NCI-H510A (cell line): Measurements from ENCODE around the gene DAB2.

Source experiments
- DNase-seq: peaks from one replicate; lab custom pipeline; 2025; lab: John Stamatoyannopoulos, UW

The DAB2 gene

GRCh38 chr5:39381376-39381775 lies 43.4 kb downstream of the DAB2 start:
- no peak for DNase-seq

DNA sequence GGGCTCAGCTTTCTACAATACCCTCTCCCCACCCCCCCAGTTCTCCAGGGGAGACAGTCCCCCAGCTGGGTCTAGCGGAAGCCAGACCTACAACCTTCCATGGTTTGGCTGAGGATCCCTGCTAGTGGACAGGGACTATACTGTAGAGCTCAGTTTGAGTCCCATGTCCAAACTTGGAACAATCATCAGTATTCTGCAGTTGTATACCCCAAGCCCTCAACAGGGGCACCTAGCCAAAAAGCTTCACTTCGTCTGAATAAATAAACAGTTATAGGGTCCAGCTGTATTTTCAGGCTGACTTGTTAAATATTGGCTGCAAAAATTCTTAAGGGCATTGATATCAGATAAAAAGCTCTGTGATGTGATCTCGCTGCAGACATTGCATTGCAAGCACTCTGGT lies 45.1 kb downstream of the DAB2 start:
- no peak for DNase-seq

DNA sequence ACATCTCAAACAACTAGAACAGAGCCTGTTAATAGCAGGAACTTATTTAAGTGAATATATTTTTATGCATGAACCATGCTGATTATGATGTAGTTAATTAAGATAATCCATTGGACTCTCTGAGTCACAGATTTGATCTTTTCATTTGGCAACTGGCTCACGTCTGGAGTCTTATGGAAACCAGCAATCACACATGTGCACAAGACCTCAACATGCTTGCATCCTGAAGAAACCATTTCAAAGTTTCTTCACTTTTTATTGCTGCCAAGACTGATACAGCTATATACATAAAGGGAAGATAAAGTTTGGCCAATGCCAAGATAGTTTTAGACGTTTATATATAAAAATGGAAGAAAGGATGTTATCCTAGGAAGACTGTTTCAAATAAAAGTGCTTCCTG lies 47.2 kb downstream of the DAB2 start:
- DNase-seq = no peak

GRCh38 chr5:39376293-39376714 lies 48.5 kb downstream of the DAB2 start:
- DNase-seq = no peak

- DNase-seq = no peak
Measured at GRCh38 chr5:39373791-39374190, 51.0 kb downstream of the DAB2 start.

GRCh38 chr5:39371367-39371635 lies 53.5 kb downstream of the DAB2 start:
- DNase-seq = no peak

DNA sequence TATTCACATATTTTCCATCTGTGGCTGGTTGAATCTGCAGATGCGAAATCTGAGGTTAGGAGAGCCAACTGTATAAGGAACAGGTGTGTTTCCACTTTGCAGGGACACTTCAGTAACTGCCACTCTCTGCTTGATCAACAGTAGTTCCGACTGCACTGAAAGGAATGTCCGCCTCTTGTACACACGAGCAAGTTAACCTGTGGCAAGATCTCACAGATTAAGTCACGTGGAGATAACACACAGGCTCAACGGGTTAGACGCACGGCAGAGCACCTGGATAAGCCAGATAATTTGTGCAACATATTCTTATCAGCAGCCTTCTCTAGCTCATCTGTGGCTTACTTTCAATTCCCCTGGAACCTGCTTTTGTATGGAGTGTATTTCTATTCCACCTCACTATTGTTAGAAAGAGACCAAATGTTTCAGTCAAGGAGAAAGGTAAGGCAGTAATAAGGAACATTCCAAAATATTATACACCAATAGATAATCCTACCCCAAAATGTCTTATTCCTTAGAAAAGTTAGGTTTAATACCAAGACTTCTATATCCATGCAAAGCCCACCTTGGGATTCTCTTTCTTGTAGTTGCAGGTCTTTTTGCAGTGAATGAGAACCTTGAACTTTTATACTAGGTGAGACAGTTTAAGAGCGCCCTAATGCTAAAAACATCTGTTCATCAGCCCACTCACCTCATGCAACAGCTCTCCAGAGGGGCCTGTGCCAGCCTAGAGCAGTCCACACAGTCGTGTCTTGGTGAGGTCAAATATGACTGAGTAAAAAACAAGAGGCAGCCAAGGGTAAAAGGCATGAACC lies 54.0 kb downstream of the DAB2 start:
- DNase-seq = no peak

- DNase-seq = no peak
Measured at GRCh38 chr5:39369123-39369815, 55.5 kb downstream of the DAB2 start.

- DNase-seq = no peak
Measured at GRCh38 chr5:39368116-39368515, 56.7 kb downstream of the DAB2 start.

GRCh38 chr5:39367711-39368110 lies 57.1 kb downstream of the DAB2 start:
- no peak for DNase-seq

DNA sequence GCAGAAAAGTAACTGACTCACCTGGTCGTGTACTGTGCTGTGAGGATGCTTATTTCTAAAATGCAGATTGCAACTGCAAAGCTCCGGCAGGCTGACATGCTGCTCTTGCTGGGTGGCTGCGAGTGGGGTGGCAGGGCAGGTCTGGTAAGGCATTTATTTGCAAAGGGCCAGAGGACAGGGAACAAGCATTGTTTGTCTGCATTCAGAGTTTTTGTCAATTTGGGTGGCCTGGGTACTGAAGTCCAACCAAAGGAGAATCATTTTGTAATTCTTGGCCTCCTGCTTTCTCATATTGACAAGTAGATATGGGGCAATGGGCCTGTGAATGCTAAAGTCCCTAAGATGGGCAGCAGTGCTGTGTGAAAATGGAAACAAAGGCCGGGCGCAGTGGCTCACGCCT lies 60.4 kb downstream of the DAB2 start, which contains the start of gene C9:
Gene C9 (minus strand): TSS at position 129 of the 400 bp plus-strand sequence. CDS start 31 bp downstream, at position 98.
- DNase-seq = no peak

DNA sequence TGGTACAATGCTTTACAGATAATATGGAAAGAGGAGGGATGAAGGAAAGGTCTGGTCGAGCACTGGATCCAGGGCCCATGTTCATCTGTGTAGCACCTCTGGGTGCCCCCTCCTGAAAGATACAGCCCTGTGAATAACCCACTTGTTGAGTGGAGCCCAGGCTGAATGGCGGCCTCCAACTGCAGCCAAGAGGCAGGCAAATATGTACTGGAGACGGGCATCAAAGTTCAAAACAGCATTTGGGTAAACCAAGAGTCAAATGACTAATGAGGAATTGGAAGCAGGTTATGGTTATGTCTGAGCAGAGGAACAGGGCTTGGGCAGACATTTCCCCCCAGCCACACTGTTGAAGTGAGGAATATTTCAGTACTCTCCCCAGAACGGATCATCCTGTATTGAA lies 61.6 kb downstream of the DAB2 start:
- DNase-seq = no peak

DNA sequence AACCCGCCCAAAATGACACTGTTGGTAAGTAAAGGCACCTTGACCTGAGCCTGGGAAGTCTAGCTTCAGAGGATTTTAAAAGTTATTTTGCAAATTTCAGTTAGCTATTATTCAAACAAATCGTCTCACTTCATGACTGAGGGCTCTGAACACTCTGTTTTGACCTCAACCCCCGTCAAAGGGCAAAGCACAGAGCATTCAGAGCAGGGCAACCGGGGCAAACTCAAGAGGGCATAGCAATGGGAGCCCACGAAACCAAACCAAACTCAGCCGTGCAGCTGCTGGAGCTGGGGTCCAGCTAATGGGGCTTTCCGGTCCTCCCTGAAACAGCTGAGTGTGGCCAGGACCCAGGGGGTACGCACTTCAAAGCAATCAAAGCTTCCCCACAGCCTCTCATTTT lies 62.1 kb downstream of the DAB2 start:
- DNase-seq = no peak

GRCh38 chr5:39361306-39361705 lies 63.5 kb downstream of the DAB2 start:
- DNase-seq = no peak

DNA sequence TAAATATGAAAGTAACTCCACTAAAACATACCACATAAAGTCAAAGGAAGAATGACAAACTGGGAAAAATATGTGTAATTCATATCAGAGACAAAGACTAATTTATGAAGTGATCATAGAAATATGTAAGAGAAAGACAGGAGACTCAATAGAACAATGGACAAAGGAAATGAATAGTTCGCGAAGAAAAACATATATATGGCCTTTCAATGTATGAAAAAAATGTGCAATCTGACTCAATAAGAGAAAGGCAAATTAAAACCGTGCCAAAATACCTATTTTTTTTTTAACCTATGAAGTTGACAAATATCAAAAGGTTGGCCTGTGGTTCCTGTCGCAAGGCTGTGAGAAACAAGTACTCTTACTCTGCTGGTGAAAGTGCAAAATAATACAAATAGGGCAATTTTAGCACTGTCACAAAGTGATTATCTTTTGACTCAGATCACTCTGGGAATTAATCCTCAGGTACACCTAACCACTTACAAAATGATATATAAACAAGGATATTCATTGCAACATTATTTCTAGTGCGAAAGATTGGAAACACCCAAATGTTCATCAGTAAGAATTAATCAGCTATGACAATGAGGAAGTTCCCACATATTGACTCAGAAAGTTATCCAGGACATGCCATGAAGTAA lies 64.2 kb downstream of the DAB2 start:
- DNase-seq = no peak

DNA sequence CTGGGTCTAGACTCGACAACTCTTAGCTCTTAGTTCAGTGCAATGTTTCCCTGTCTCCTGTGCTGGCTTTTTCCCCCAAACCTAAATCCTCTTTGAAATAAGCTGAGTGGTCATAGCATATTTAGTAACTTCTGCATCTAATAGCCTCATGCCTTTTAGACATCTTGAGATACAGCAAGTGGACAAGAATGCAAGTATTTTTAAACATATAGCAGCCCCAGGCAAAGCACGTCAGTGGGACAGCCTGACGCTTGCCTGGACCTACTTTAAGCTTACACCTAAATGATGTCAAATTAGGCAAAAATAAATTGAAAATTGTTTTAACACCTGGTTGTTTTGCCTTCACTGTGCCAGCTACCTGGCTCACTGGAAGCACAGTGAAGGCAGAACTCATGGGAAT lies 68.5 kb downstream of the DAB2 start:
- DNase-seq = no peak

DNA sequence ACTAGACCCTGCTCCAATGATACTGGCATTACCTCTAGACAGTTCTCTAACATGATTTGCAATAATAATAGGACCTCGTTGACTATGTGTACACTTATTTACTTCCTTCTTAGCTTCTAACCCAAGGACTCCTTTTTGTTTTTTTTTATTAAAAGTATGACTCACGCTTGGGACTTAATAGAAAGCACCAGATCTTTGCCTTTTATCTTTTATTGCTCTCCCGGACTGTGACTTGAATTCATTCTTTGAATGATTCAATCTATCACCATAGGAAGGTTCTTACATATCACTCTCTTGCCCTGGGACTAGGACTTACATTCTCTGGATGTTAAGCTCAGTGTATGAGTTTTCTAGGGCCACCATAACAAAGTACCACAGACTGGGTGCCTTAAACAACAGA lies 69.5 kb downstream of the DAB2 start:
- no peak for DNase-seq

DNA sequence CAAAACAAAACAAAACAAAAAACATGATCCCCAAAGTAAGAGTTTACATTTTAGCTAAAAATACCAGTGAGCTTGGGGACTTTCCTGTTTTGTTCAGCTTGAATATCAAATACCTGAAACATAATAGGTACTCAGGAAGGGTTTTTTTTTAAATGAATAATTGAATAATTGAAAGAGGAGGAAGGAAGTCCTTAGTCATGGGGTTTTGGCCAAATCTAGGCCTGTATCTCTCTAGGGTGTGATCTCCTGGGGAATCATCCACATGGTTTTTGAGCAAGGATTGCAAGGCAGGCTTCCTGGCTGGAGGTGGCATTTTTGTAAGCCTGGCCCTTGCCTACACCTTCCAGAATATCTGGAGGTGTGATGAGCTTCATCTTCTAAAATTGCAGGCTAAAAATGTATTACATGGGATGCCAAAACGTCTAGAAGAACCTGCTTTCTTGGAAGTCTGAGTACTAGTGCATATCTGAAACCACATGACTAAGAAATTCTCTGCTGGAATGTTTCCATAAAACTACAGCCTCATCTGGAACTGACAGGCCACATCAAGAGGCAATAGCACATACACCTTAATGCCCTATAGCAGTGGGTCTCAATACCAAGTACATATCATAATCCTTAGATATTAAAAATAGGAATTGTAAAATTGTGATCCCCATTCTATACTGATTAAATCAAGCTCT lies 70.9 kb downstream of the DAB2 start:
- no peak for DNase-seq

DNA sequence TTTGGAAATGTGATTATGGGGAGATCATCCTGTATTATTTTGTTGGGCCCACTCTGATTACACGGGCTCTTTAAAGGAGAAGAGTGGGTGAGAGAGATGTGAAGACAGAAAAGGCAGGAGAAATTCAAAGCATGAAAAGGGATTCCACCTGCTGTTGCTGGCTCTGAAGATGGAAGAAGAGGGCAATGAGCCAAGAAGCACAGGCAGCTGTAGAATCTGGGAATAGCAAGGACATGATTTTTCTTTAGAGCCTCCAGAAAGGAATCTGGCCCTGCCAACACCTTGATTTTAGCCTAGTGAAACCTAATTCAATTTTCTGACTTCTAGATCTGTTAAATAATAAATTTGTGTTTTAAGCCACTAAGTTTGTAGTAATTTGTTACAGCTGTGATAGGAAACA lies 71.8 kb downstream of the DAB2 start:
- no peak for DNase-seq

- no peak for DNase-seq
Measured at GRCh38 chr5:39352170-39352569, 72.6 kb downstream of the DAB2 start.

- DNase-seq = no peak
Measured at GRCh38 chr5:39349484-39349883, 75.3 kb downstream of the DAB2 start.

- no peak for DNase-seq
Measured at GRCh38 chr5:39342460-39342859, 82.3 kb downstream of the DAB2 start.

DNA sequence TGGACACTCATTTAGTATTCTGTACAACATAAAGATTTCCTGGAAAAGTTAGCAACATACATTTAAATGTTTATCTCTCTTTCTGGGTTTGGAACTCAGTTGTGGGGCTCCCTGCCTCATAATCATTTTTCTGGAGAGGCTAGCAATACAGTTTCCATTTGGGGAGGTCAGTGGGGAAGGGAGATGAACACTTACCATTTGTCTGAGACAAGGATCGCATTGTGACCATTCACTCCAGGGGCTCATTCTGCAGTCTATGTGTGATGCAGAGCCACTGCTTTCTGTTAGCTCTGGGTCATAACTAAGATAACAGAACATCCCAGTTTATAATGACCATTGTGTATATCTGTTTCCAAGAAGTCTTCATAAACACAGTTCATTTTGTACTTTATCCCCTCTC lies 82.9 kb downstream of the DAB2 start:
- DNase-seq = no peak
